Karpas-422 (cell line): ENCODE measurements around the gene TESMIN. TPM values are rescaled to one million over a fixed set of nuclear protein-coding genes. Genes with fewer than 3 reads are reported as not detected.

ENCODE experiments used
- DNase-seq: peaks from one replicate; pipeline ENCODE4 v3.0.0-alpha.2; 2015
- H2AFZ ChIP-seq: fragments of 200-600 bp; sonication (generic); 2 replicates; pipeline ENCODE4 v1.6.1; 2014; ENCODE audit warnings: antibody characterized with exemption, low read length, mixed read lengths
- H3K27ac ChIP-seq: fragments of 200-600 bp; sonication (generic); 2 replicates; pipeline ENCODE4 v1.5.1; 2014; ENCODE audit warnings: mild to moderate bottlenecking, low read length, moderate library complexity
- H3K27me3 ChIP-seq: fragments of 200-600 bp; sonication (generic); 2 replicates; pipeline ENCODE4 v1.6.1; 2014; ENCODE audit warnings: low read length, mixed read lengths
- H3K36me3 ChIP-seq: fragments of 200-600 bp; sonication (generic); 2 replicates; pipeline ENCODE4 v1.6.1; 2014; ENCODE audit warnings: low read length, mixed read lengths; ENCODE audit not compliant: insufficient read depth
- H3K4me1 ChIP-seq: fragments of 200-600 bp; sonication (generic); 2 replicates; pipeline ENCODE4 v1.6.1; 2014; ENCODE audit warnings: mild to moderate bottlenecking, low read length, mixed read lengths
- H3K4me2 ChIP-seq: fragments of 200-600 bp; sonication (generic); 2 replicates; pipeline ENCODE4 v1.6.1; 2014; ENCODE audit warnings: low read length, low read depth, mild to moderate bottlenecking; ENCODE audit not compliant: poor library complexity, severe bottlenecking
- H3K4me3 ChIP-seq: fragments of 200-600 bp; sonication (generic); 2 replicates; pipeline ENCODE4 v1.5.1; 2014; ENCODE audit warnings: mild to moderate bottlenecking, antibody characterized with exemption, low read length, mixed read lengths
- H3K79me2 ChIP-seq: fragments of 200-600 bp; sonication (generic); 2 replicates; pipeline ENCODE4 v1.6.1; 2014; ENCODE audit warnings: mild to moderate bottlenecking, low read length, mixed read lengths
- H3K9ac ChIP-seq: fragments of 200-600 bp; sonication (generic); 2 replicates; pipeline ENCODE4 v1.6.0; 2014; ENCODE audit warnings: low read length
- H3K9me2 ChIP-seq: fragments of 200-600 bp; sonication (generic), shearing (Covaris generic); replicated peaks from 2 replicates; pipeline ENCODE4 v1.6.0; 2014; ENCODE audit warnings: mild to moderate bottlenecking, low read length, moderate library complexity; ENCODE audit not compliant: insufficient read depth
- H3K9me3 ChIP-seq: fragments of 300-700, 200-600 bp; sonication (generic); 2 replicates; pipeline ENCODE4 v1.6.1; 2014; ENCODE audit warnings: low read length, mixed read lengths
- H4K20me1 ChIP-seq: fragments of 200-600 bp; sonication (generic); 2 replicates; pipeline ENCODE4 v1.6.1; 2014; ENCODE audit warnings: mild to moderate bottlenecking, antibody characterized with exemption, low read length, low read depth; ENCODE audit not compliant: insufficient read depth
- total RNA-seq: library from RNA; depleted of rRNA; stranded (reverse); fragments of >200 nt; shearing (Covaris generic); gene quantifications from 2 replicates; pipeline ENCODE4 v1.2.3, GENCODE V29; 2014; ENCODE audit warnings: low replicate concordance

TESMIN gene
- total RNA-seq, 1 experiment from 2014 or later = not detected

DNA sequence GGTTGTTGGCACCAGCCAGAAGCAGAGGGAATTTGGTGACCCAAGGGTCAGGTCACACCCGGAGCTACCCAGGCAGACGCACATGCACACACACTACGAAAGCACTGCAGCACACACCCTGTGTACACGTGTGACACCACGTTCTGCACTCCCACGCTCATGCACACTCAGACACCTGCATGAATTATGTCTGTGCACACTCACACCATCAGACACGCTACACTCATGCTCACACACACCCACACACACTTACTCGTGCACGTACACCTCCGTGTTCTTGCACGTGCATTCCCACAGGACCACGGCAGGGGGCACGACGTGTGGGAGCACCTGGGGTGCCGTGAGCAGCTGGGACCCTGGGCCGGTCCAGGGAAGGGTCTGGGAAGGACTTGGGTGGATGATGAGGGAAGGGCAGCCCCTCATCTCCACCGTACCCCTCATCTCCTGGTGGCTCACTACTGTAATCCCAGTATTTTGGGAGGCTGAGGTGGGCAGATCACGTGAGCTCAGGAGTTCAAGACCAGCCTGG lies 87.8 kb downstream of the TESMIN start:
- DNase-seq = no peak
- no peak overlapping the region for H2AFZ ChIP-seq
- no peak overlapping the region for H3K27ac ChIP-seq
- no peaks in the 10 kb centered on the region for H3K36me3 ChIP-seq
- no peaks in the 10 kb centered on the region for H4K20me1 ChIP-seq
- no peak overlapping the region for H3K4me2 ChIP-seq
- no peaks in the 10 kb centered on the region for H3K27me3 ChIP-seq
- no peak overlapping the region for H3K4me3 ChIP-seq
- H3K9me2 ChIP-seq = no peaks in the 10 kb centered on the region
- no peaks in the 10 kb centered on the region for H3K4me1 ChIP-seq
- H3K9me3 ChIP-seq = no peaks in the 10 kb centered on the region
- H3K79me2 ChIP-seq = no peaks in the 10 kb centered on the region
- no peak overlapping the region for H3K9ac ChIP-seq

- Histone ChIP-seq H3K27ac (no peak overlapping the region), H4K20me1 (no peaks in the 10 kb centered on the region), H3K79me2 (no peaks in the 10 kb centered on the region), H2AFZ (no peak overlapping the region), H3K4me1 (no peaks in the 10 kb centered on the region), H3K4me2 (no peak overlapping the region), H3K9ac (no peak overlapping the region), H3K9me2 (no peaks in the 10 kb centered on the region), H3K36me3 (no peaks in the 10 kb centered on the region), H3K9me3 (no peaks in the 10 kb centered on the region), H3K4me3 (no peak overlapping the region), H3K27me3 (no peaks in the 10 kb centered on the region; the same call in 1 of the 2 replicates)
- no peak for DNase-seq
Observed at GRCh38 chr11:68661697-68662603, 89.4 kb downstream of the TESMIN start.

DNA sequence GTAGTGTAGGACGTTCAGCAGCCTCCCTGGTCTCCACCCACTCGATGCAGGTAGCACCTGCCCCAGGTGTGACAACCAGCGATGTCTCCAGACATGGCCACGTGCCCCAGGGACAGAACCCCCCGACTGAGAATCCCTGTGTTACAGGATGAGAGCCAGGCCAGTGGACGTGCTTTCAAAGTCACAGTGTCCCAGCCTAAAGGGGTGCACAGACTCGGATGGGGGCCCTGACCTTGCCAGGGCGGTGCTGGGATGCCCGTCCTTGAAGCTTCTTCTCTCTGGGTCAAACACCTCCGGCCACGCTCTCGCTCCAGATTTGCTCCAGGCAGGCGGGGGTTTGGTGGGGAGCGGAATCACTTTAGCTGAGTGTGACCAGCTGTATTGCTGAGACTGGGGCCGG lies 90.3 kb downstream of the TESMIN start:
- no peak overlapping the region for H3K27ac ChIP-seq

GRCh38 chr11:68660066-68660810 lies 91.1 kb downstream of the TESMIN start:
- DNase-seq = no peak
- Histone ChIP-seq H3K36me3 (no peaks in the 10 kb centered on the region), H3K4me1 (no peaks in the 10 kb centered on the region), H3K9ac (no peak overlapping the region), H3K4me2 (no peak overlapping the region), H3K9me3 (no peaks in the 10 kb centered on the region), H3K9me2 (no peaks in the 10 kb centered on the region), H3K27me3 (no peaks in the 10 kb centered on the region; the same call in 1 of the 2 replicates), H3K4me3 (no peak overlapping the region), H3K27ac (no peak overlapping the region), H4K20me1 (no peaks in the 10 kb centered on the region), H3K79me2 (no peaks in the 10 kb centered on the region), H2AFZ (no peak overlapping the region)

More for the DNA sequence above, 90.3 kb downstream of the TESMIN start:
- H3K4me3 ChIP-seq = no peak overlapping the region
- H3K79me2 ChIP-seq = no peaks in the 10 kb centered on the region
- no peak overlapping the region for H2AFZ ChIP-seq
- H4K20me1 ChIP-seq = no peaks in the 10 kb centered on the region
- DNase-seq = no peak
- no peaks in the 10 kb centered on the region for H3K4me1 ChIP-seq
- H3K9ac ChIP-seq = no peak overlapping the region
- no peak overlapping the region for H3K4me2 ChIP-seq
- no peaks in the 10 kb centered on the region for H3K9me2 ChIP-seq
- no peaks in the 10 kb centered on the region for H3K9me3 ChIP-seq
- no peaks in the 10 kb centered on the region; the same call in 1 of the 2 replicates for H3K27me3 ChIP-seq
- H3K36me3 ChIP-seq = no peaks in the 10 kb centered on the region

GRCh38 chr11:68659158-68659921 lies 92.0 kb downstream of the TESMIN start:
- Histone ChIP-seq H3K4me1 (no peaks in the 10 kb centered on the region), H3K27me3 (no peaks in the 10 kb centered on the region; the same call in 1 of the 2 replicates), H3K9me3 (no peaks in the 10 kb centered on the region), H3K36me3 (no peaks in the 10 kb centered on the region), H3K9me2 (no peaks in the 10 kb centered on the region), H2AFZ (no peak overlapping the region), H4K20me1 (no peaks in the 10 kb centered on the region), H3K79me2 (no peaks in the 10 kb centered on the region), H3K9ac (no peak overlapping the region), H3K4me2 (no peak overlapping the region), H3K27ac (no peak overlapping the region), H3K4me3 (no peak overlapping the region)
- DNase-seq = no peak

DNA sequence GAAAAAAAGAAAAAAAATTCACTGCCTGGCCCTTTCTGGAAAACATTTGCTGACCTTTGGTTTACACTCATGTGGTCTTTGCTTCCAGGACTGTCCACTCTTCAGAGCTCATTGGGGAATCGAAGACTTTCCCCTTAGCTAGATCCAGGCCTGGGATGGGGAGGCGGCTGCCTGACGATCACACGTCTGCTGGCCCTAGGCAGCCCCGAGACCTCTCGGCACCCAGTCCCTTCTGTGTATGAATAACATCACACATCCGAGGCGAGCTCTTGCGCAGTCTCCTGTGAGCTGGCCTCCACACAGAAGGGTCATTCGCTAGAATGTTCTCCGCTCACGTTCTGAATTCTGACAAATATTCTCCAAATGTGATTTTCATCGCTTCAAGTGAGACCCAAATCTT lies 92.7 kb downstream of the TESMIN start:
- no peak overlapping the region for H3K27ac ChIP-seq
- H3K9ac ChIP-seq = no peak overlapping the region
- H3K9me2 ChIP-seq = no peaks in the 10 kb centered on the region
- H3K36me3 ChIP-seq = no peaks in the 10 kb centered on the region
- no peaks in the 10 kb centered on the region for H3K4me1 ChIP-seq
- H4K20me1 ChIP-seq = no peaks in the 10 kb centered on the region
- no peak overlapping the region for H3K4me3 ChIP-seq
- H3K4me2 ChIP-seq = no peak overlapping the region
- no peak for DNase-seq
- no peaks in the 10 kb centered on the region for H3K9me3 ChIP-seq
- H3K27me3 ChIP-seq = no peaks in the 10 kb centered on the region; the same call in 1 of the 2 replicates
- H2AFZ ChIP-seq = no peak overlapping the region
- no peaks in the 10 kb centered on the region for H3K79me2 ChIP-seq

DNA sequence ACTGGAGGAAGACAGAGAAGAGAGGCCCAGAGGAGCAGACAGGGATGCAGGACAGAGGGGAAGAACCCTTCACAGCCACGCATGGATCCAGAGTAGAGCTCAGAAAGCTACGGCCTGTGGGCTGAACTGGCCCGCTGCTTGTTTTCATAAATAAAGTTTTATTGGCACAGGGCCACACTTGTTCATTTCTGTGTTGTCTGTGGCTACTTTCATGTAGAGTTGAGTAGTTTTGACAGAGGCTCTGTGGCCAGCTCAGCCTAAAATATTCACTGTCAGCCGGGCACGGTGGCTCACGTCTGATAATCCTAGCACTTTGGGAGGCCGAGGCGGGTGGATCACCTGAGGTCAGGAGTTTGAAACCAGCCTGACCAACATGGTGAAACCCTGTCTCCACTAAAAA lies 93.2 kb downstream of the TESMIN start:
- H3K4me3 ChIP-seq = no peak overlapping the region
- H3K9me3 ChIP-seq = no peaks in the 10 kb centered on the region
- no peak overlapping the region for H3K9ac ChIP-seq
- 0 out of 2 replicates have a peak, but pooled peaks cover 2% of the 10 kb centered on the region for H4K20me1 ChIP-seq
- no peaks in the 10 kb centered on the region; the same call in 1 of the 2 replicates for H3K27me3 ChIP-seq
- no peak overlapping the region for H2AFZ ChIP-seq
- H3K4me2 ChIP-seq = no peak overlapping the region
- H3K27ac ChIP-seq = no peak overlapping the region
- no peaks in the 10 kb centered on the region for H3K36me3 ChIP-seq
- no peaks in the 10 kb centered on the region for H3K79me2 ChIP-seq
- H3K4me1 ChIP-seq = peaks cover 2% of the 10 kb centered on the region
- H3K9me2 ChIP-seq = no peaks in the 10 kb centered on the region
- DNase-seq = no peak
